HG03280 (cell line): ENCODE data around the gene BYSL.

Source experiments
- ATAC-seq: cut with Tn5 transposase; IDR thresholded peaks from one replicate; pipeline ENCODE4 v1.9.1; 2021; ENCODE audit warnings: mild to moderate bottlenecking, moderate library complexity; ENCODE audit not compliant: unreplicated experiment

The BYSL gene

DNA sequence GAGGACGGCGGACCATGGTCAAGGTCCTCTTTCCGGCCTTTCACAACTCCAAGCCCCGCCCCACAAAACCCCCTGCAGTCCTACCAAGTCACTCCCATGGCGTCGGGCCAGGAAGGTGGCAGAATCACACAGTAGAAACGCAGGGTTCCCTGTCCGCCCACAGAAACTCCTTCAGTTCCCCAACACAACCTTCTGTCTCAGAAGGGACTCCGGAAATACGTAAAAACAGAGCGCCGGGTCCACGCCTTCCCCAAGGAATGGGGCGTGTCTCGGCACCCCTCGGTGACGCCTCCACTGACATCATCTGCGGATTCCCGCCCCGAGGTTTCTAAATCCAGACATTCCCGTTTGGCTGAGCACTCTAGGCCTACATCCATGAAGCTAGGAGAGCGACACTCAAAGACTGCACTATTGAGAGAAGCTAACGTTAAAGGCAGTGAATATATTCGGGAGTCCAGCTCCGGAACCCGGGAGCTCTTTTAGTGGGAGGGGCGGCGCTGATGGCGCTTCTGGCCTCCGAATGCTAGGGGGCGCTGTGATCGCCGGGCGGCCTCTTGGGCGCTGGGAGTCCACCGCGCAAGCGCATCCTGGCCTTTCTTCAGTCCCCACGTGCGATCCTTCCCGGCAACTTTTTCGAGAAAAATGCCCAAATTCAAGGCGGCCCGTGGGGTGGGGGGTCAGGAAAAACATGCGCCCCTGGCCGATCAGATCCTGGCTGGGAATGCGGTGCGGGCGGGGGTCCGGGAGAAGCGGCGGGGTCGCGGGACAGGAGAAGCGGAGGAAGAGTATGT lies at the start of gene BYSL, which contains the start of gene MED20:
Gene BYSL (plus strand): TSS at position 579 of the 791 bp plus-strand sequence. CDS start 64 bp downstream, at position 643.
Gene MED20 (minus strand): TSS at position 219 of the 791 bp plus-strand sequence. CDS start 121 bp downstream, at position 98.
- ATAC-seq: peak; percentile 92

DNA sequence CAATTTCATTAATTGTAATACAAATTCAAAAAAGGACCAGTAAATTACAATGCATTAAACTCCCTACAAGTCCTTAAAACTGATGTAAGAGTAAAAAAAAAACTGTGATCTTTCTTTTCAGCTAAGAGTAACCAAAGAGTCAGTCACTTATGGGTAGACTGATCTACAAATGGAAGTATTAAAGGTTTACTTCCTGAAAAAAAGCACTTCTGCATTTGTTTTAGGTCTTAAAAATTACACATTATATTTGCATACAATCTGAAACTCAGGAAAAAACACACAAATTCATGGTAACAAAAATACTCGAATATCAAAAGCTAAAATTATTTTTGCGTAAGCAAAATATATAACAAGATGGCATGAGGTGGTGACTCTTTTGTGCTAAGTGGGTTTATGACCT lies 49.6 kb upstream of the BYSL start:
- ATAC-seq: no peak

- ATAC-seq: no peak
Measured at GRCh38 chr6:41872147-41872546, 49.2 kb upstream of the BYSL start.

- ATAC-seq: no peak
Measured at GRCh38 chr6:41874741-41875140, 46.6 kb upstream of the BYSL start.

- no peak for ATAC-seq
Measured at GRCh38 chr6:41877051-41877680, 44.1 kb upstream of the BYSL start.

- ATAC-seq: no peak
Measured at GRCh38 chr6:41878246-41878645, 43.1 kb upstream of the BYSL start.

DNA sequence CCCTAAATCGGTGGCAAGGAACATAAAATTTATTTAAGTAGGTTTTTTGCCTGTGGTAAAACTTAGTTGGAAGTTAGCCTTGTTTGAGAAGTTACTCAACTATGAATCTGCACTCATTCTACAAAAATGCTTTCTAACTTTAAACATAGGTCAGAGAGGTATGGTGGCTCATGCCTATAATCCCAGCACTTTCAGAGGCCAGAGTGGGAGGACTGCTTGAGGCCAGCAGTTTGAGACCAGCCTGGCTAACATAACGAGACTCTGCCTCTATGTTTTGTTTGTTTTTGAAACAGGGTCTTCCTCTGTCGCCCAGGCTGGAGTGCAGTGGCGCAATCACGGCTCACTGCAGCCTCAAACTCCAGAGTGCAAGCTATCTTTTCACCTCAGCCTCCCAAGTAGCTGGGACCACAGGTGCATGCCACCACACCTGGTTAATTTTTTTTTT lies 42.3 kb upstream of the BYSL start:
- ATAC-seq: no peak

DNA sequence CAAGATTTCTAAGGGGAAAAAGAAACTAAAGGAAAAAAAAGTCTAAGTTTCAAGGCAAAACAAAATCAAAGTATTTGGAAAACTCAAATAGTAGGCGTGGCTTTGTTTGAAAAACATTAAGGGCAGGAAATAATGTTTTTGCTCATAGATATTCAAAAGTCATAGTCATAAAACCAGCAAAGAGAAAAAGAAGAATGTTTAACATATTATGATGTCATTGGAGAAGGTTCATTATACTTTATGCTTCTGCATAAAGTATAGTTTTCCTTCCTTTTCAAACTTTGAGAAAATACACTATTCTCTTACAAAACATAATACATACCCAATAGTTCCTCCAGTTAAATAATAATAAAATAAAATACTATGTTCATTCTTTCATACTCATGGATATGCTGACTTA lies 39.8 kb upstream of the BYSL start:
- no peak for ATAC-seq

- no peak for ATAC-seq
Measured at GRCh38 chr6:41884957-41885356, 36.3 kb upstream of the BYSL start.

DNA sequence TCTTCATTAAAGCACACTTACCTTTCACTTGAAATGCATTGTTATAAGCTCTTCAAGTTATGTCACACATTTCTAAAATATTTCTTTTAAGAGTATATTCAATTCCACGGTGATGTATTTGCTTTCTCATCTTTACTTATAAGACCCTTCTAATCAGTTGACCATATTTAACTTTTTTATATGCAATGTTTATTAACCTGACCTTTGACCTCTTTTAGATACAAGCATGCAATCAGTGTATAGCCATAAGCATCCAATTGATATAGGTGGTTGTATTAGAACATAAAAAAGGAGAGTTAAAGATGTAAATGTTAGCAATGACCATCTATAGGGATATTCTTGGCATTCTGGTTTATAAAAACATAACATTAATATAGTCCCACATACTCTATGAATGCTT lies 35.4 kb upstream of the BYSL start:
- no peak for ATAC-seq

GRCh38 chr6:41887331-41887751 lies 34.0 kb upstream of the BYSL start:
- ATAC-seq: no peak

DNA sequence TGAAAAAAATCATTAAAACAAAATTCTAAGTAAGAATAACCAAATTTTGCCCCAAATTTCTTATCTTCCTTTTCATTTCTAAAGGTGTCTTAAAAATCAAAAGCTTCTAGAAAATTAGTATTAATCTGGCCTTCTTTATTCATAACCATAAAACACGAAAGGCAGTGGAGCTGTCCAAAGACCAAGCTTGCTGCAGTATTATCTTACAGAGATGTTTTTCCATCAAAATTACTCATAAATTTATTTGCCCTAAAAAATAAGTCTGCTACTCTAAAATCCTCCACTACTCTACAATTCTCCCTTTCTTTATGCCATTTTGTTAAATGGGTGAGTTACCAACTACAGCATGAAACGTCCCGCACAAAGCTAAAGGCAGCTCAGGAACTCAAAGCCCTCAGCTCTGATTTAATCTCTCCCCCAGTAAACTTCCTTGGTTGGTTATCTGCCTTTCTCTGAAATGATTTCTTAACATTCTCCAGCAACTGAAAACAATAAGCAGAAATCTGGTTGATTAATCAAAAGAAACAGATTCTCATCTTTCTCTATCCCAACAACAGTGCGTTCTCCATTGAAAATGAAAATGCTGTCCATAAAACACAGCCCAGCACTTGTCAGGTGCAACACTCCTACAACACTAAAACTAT lies 28.3 kb upstream of the BYSL start:
- ATAC-seq: no peak

- peak; percentile 23 for ATAC-seq
Measured at GRCh38 chr6:41894366-41895299, 26.7 kb upstream of the BYSL start.

DNA sequence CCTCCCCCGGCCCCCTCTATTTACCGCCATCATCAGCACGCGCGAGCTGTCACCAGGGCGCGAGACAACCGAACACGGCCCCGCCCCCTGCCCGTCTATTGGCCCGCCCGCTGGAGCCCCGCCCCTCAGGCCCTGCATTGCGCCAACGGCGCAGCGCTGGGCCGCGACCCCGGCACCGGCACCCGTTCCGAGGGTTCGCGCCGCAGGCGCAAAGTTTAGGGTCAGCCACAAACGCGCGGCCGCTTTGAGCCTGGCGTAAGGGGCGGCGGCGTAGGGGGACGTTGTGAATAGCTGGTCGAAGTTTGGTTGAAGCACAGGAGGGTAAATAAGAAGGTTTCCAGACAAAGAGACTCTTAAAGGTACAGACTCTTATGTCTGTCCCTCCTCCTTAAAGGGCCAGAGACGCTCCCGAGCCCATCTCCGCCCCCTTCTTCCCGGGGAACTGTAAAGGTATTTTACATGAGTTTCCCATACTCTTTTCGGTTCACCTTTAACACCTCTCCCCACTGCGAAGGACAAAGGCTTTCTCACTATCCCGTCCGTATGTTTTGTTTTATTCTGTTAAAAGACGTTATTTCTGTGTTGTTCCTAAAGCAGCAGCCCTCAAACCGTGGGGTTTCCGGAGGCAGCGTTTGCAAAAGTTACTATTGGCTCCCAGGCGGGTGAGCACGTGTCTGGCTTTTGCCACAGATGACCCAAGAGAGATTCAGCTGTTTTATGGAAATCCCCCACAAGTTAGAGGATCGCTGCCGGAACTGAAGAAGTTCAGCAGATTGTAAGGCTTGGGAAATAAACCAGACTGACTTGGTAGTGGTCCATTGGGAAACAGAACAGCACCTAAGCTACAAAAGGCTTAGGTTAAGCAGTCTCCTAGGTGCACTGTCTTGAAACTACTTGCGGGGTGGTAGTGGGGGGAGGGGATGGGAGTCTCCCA lies 25.7 kb upstream of the BYSL start, which contains the start of gene USP49:
Gene USP49 (minus strand): TSS at position 76 of the 934 bp plus-strand sequence. CDS start 88,392 bp downstream, outside the sequence.
- ATAC-seq: peak; percentile 85

DNA sequence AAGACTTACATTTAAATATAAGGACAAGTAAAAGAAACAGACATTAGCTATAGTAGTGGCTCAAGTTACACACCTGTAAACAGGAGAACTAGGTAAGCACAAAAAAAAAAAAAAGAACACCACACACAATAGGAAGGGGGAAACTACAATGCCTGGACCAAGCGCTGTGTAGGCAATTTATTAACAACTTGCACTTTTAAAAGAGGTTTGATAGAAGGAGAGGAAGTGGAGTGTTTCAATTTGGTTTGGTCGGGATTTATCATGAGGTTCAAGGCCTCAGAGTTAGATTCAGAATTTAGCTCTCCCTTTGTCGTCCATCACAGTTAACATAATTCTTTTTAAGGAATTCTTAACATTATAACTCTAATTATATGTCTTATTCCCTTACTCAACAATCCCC lies 25.0 kb upstream of the BYSL start:
- no peak for ATAC-seq

DNA sequence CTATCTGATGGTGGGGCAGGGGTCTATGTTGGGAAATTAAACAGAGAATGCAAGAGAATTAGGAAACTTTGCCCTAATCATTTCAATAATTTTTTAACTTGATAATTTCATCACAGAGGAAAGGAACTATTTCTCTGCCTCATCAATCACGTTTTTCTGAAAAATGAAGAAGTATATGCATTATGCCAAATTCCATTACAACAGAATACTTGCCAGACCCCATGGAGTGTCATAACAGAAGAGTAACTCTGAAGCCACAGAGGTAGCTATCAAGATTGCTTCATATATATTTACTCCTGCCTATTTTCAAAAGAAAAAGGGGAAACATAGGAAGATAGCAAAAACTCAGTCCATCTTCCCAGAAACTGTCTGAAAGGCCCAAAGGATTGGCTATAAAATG lies 20.4 kb upstream of the BYSL start:
- no peak for ATAC-seq

DNA sequence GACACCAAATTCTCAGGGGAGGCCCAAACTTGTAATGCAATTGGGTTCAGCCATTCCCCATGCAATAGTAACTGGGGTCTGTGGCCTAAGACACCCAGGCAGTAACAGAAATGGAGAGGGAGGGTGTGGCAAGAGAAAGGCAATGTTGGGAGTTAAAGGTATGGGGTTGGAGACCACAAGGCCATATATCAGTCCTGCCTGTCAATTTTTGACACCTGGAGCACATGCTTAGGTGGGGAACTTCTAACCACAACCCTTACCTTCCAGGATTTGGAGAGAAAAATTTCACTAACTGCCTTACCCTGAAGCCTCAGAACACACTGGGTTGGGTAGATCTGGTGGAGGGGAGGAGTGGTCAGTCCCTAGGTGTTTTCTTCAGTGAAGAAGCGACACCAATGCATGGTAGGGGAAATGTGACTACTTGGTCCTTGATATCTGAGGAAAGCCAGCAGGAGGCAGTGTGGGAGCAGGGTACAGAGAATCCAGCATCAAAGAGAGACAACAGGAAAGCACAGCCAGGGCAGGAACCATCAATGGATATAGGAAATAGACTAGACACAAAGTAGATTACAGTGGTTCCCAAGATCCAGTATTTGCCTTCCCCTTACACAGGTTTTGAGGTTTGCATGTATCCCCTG lies 19.3 kb upstream of the BYSL start:
- ATAC-seq: no peak

DNA sequence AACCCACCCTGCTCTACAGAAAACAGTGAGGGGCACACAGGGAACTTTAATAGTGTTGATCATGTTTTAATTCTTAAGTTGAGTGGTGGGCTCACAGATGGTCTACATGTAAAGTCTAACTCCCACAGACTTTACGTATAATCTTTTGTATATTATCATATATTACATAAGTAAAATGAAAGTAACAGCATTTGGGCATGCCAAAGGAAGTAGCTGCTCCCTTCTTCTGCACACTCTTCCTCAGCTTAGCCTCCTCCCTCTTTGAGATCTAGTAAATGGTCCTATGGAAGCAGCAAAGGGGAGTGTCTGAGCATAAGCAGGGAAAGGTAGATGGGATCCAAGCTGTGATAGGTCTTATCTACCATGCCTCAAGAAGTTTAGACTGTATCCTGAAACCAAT lies 11.6 kb upstream of the BYSL start:
- no peak for ATAC-seq

DNA sequence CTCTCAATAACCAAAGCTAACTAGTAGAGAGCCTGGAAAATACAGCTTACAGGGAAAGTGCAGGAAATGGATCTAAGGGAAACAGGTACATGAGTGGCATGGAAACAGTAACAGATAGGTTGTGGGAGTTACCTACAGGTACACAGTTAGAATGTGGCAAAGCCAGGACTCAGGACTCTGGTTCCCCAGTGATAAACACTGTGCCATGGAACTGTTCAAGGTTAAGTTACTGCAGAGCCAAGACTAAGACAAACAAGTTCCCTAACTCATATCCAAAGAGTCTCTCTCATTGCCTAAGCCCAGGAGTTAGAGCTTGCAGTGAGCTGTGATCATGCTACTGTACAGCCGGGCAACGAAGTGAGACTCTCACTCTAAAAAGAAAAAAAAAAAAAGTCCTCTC lies 7.0 kb upstream of the BYSL start:
- ATAC-seq: no peak
